GM10266 (cell line): ENCODE data around the gene KCNA2.

Experiments
- DNase-seq: peaks from one replicate; pipeline ENCODE4 v3.0.0; 2012; ENCODE audit errors: extremely low spot score
- CTCF ChIP-seq: IDR thresholded peaks from 2 replicates; pipeline ENCODE4 v1.5.1; 2012; ENCODE audit warnings: mild to moderate bottlenecking, low read depth; ENCODE audit not compliant: control insufficient read depth, insufficient read depth; ENCODE audit errors: missing control alignments

The KCNA2 gene

GRCh38 chr1:110617116-110617515 is 11.0 kb upstream of the KCNA2 start:
- no peak for TF ChIP-seq CTCF
- DNase-seq: no peak

GRCh38 chr1:110616587-110616986 is 10.4 kb upstream of the KCNA2 start:
- no peak for TF ChIP-seq CTCF
- DNase-seq: no peak

GRCh38 chr1:110615548-110616130 is 9.5 kb upstream of the KCNA2 start:
- peak; percentile 60 for DNase-seq
- peak; percentile 81 for TF ChIP-seq CTCF

- DNase-seq: no peak
- TF ChIP-seq CTCF: no peak
These were observed 6.0 kb upstream of the KCNA2 start for GRCh38 chr1:110612060-110612745.

- DNase-seq: no peak
- TF ChIP-seq CTCF: no peak
These were observed 4.6 kb upstream of the KCNA2 start for GRCh38 chr1:110610696-110611286.

- no peak for TF ChIP-seq CTCF
- DNase-seq: no peak
These were observed 3.9 kb upstream of the KCNA2 start for GRCh38 chr1:110610084-110610483.

- DNase-seq: no peak
- no peak for TF ChIP-seq CTCF
These were observed 2.1 kb upstream of the KCNA2 start for GRCh38 chr1:110608247-110608646.
